ENCODE data around the gene FGFBP3. TPM values are rescaled to one million over a fixed set of nuclear protein-coding genes. Genes with fewer than 3 reads are reported as not detected.
A peak's percentile ranks its signal among the peaks of the same experiment; 100 is the strongest.

The FGFBP3 gene
- total and polyA plus RNA-seq, 8 donors: 0.76 to 4.2 (median 3.6) TPM

DNA sequence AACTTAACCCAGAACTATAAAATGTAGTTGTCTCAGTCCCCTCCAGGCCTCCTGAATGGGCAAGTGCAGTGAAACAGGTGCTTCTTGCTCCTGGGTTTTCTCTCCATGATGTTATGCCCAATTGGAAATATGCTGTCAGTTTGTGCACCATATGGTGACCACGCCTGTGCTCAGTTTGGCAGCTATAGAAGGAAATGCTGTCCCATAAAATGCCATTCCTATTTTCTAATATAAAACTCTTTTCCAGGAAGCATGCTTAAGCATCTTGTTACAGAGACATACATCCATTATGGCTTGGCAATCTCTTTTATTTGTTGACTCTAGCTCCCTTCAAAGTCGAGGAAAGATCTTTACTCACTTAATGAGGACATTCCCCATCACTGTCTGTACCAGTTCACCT, 45.2 kb downstream of the FGFBP3 start:
- TF ChIP-seq, protein P1, sequence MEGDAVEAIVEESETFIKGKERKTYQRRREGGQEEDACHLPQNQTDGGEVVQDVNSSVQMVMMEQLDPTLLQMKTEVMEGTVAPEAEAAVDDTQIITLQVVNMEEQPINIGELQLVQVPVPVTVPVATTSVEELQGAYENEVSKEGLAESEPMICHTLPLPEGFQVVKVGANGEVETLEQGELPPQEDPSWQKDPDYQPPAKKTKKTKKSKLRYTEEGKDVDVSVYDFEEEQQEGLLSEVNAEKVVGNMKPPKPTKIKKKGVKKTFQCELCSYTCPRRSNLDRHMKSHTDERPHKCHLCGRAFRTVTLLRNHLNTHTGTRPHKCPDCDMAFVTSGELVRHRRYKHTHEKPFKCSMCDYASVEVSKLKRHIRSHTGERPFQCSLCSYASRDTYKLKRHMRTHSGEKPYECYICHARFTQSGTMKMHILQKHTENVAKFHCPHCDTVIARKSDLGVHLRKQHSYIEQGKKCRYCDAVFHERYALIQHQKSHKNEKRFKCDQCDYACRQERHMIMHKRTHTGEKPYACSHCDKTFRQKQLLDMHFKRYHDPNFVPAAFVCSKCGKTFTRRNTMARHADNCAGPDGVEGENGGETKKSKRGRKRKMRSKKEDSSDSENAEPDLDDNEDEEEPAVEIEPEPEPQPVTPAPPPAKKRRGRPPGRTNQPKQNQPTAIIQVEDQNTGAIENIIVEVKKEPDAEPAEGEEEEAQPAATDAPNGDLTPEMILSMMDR (IDR thresholded peaks at IDR 0.05): no peak
- no peak overlapping the region for H3K27ac ChIP-seq
- no peak overlapping the region for H3K4me3 ChIP-seq
- ATAC-seq: no peak
- H3K4me1 ChIP-seq: no peaks in the 10 kb centered on the region
- H3K36me3 ChIP-seq: peaks cover 0 to 62% of the 10 kb centered on the region in 2 donors
- no peaks in the 10 kb centered on the region for H3K27me3 ChIP-seq
- intact Hi-C loops (cut with DNase I): no loop called here
- no peak for DNase-seq
- H3K9me3 ChIP-seq: no peaks in the 10 kb centered on the region

DNA sequence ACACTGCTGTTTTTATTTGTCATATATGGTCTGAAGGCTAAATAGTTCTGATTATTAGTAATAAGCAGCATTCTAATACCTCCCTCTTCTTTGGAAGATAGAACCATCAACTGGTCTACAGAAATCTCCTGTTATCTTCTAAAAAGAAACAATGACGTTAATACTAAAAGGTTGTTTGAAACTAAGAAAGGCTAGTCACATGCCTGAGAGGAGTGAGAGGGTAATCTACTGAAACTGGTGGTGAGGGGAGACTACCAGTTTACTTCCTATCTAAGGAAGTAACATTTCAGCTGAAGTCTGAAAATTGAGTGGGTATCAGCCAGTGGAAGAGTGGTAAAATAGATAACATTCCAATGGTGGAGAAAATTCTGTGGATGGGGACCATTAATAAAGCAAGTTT, 48.4 kb downstream of the FGFBP3 start:
- H3K27ac ChIP-seq: no peak overlapping the region
- H3K9me3 ChIP-seq: no peaks in the 10 kb centered on the region
- DNase-seq (no peak), ATAC-seq (no peak)
- intact Hi-C loops (cut with DNase I): no loop called here
- H3K27me3 ChIP-seq: no peaks in the 10 kb centered on the region
- no peak overlapping the region for H3K4me3 ChIP-seq
- H3K36me3 ChIP-seq: peaks cover 4 to 89% of the 10 kb centered on the region in 2 donors
- TF ChIP-seq, protein P1 (IDR thresholded peaks at IDR 0.05): no peak
- no peaks in the 10 kb centered on the region for H3K4me1 ChIP-seq

GRCh38 chr10:91856637-91857036, 52.6 kb downstream of the FGFBP3 start:
- DNase-seq (peak in 1 of 4 donors; percentile 5), ATAC-seq (no peak)
- Histone ChIP-seq H3K9me3 (no peaks in the 10 kb centered on the region), H3K36me3 (peaks cover 4 to 100% of the 10 kb centered on the region in 2 donors), H3K27ac (no peak overlapping the region), H3K4me1 (no peaks in the 10 kb centered on the region), H3K27me3 (no peaks in the 10 kb centered on the region), H3K4me3 (no peak overlapping the region)
- TF ChIP-seq, protein P1 (IDR thresholded peaks at IDR 0.05): peak in 1 of 2 donors; percentile 11
- intact Hi-C loops (cut with DNase I): no loop called here

Other genes starting within 250 kb of the FGFBP3 start
- 10 to 100 TPM; 37.1 to 37.6 TPM for gene TNKS2, start 111.1 kb downstream of the FGFBP3 start, total RNA-seq
- 10 to 100 TPM; 56.2 to 66.0 (median 60.2) TPM for gene TNKS2, start 111.1 kb downstream of the FGFBP3 start, polyA plus RNA-seq (ENCODE audit: insufficient read length in 6 of 6)
- gene BTAF1, start 14.3 kb upstream of the FGFBP3 start, total RNA-seq: 10 to 100 TPM; 24.2 to 29.1 TPM
- 10 to 100 TPM; 48.1 to 59.8 (median 52.1) TPM for gene BTAF1, start 14.3 kb upstream of the FGFBP3 start, polyA plus RNA-seq (ENCODE audit: insufficient read length in 6 of 6)